Memory B cell (primary cell): ENCODE data around the gene RAB37.
A peak's percentile ranks its signal among the peaks of the same experiment; 100 is the strongest.

ENCODE experiments used
- ATAC-seq: fragments of 150-1000 bp; cut with Tn5 transposase; 2 replicates; pipeline ENCODE4 v1.10.0; 2021; ENCODE audit warnings: low read depth, mild to moderate bottlenecking, moderate library complexity
- DNase-seq, 2 donors: peaks; one replicate each; pipeline ENCODE4 v3.0.0; 2022; ENCODE audit warnings: low spot score in 2 of 2
- H3K27ac Mint-ChIP-seq: one replicate; pipeline ENCODE4 v1.8.0; 2022; ENCODE audit warnings: mild to moderate bottlenecking, moderate library complexity, mixed read lengths
- H3K27me3 Mint-ChIP-seq: one replicate; pipeline ENCODE4 v1.8.0; 2022; ENCODE audit warnings: mixed read lengths
- H3K36me3 Mint-ChIP-seq: one replicate; pipeline ENCODE4 v1.8.0; 2022; ENCODE audit warnings: mild to moderate bottlenecking, mixed read lengths
- H3K4me1 Mint-ChIP-seq: one replicate; pipeline ENCODE4 v1.8.0; 2022; ENCODE audit warnings: mixed read lengths
- H3K4me3 Mint-ChIP-seq: one replicate; pipeline ENCODE4 v1.8.0; 2022; ENCODE audit warnings: mild to moderate bottlenecking, moderate library complexity, mixed read lengths
- H3K9me3 Mint-ChIP-seq: one replicate; pipeline ENCODE4 v1.8.0; 2022; ENCODE audit warnings: mixed read lengths

RAB37 gene

GRCh38 chr17:74779948-74780400 is 42.9 kb downstream of the RAB37 start:
- Mint-ChIP-seq H3K4me1 (peaks cover 46% of the 10 kb centered on the region), H3K27ac (peak overlapping the region; percentile 95), H3K9me3 (no peaks in the 10 kb centered on the region), H3K36me3 (peaks cover 6% of the 10 kb centered on the region), H3K27me3 (no peaks in the 10 kb centered on the region), H3K4me3 (peak overlapping the region; percentile 73)
- DNase-seq (peak; percentile 63 to 83), ATAC-seq (peak; percentile 84)

GRCh38 chr17:74780443-74781238 is 43.6 kb downstream of the RAB37 start:
- DNase-seq, result no peak
- Mint-ChIP-seq H3K4me1 (peaks cover 48% of the 10 kb centered on the region), H3K4me3 (peak overlapping the region; percentile 24), H3K27me3 (no peaks in the 10 kb centered on the region), H3K27ac (peak overlapping the region; percentile 95), H3K9me3 (no peaks in the 10 kb centered on the region), H3K36me3 (peaks cover 6% of the 10 kb centered on the region)
- no peak for ATAC-seq

- Mint-ChIP-seq H3K4me1 (peaks cover 46% of the 10 kb centered on the region), H3K36me3 (peaks cover 4% of the 10 kb centered on the region), H3K9me3 (no peaks in the 10 kb centered on the region), H3K27me3 (no peaks in the 10 kb centered on the region), H3K4me3 (no peak overlapping the region), H3K27ac (no peak overlapping the region)
- ATAC-seq (no peak), DNase-seq (no peak)
Measured at GRCh38 chr17:74782571-74782970, 45.5 kb downstream of the RAB37 start.

GRCh38 chr17:74784125-74784810 is 47.2 kb downstream of the RAB37 start:
- peak overlapping the region; percentile 5 for H3K27ac Mint-ChIP-seq
- no peaks in the 10 kb centered on the region for H3K9me3 Mint-ChIP-seq
- no peaks in the 10 kb centered on the region for H3K27me3 Mint-ChIP-seq
- peaks cover 10% of the 10 kb centered on the region for H3K36me3 Mint-ChIP-seq
- peaks cover 42% of the 10 kb centered on the region for H3K4me1 Mint-ChIP-seq
- ATAC-seq (no peak), DNase-seq (no peak)
- H3K4me3 Mint-ChIP-seq, result peak overlapping the region; percentile 59

GRCh38 chr17:74785096-74785980 is 48.3 kb downstream of the RAB37 start:
- H3K36me3 Mint-ChIP-seq, result peaks cover 13% of the 10 kb centered on the region
- DNase-seq (no peak), ATAC-seq (no peak)
- H3K27ac Mint-ChIP-seq, result no peak overlapping the region
- H3K27me3 Mint-ChIP-seq, result no peaks in the 10 kb centered on the region
- no peaks in the 10 kb centered on the region for H3K9me3 Mint-ChIP-seq
- no peak overlapping the region for H3K4me3 Mint-ChIP-seq
- peaks cover 35% of the 10 kb centered on the region for H3K4me1 Mint-ChIP-seq

- Mint-ChIP-seq H3K36me3 (peaks cover 15% of the 10 kb centered on the region), H3K4me3 (no peak overlapping the region), H3K4me1 (peaks cover 33% of the 10 kb centered on the region), H3K27me3 (no peaks in the 10 kb centered on the region), H3K9me3 (no peaks in the 10 kb centered on the region), H3K27ac (no peak overlapping the region)
- DNase-seq (no peak), ATAC-seq (no peak)
Measured at GRCh38 chr17:74785981-74786360, 48.9 kb downstream of the RAB37 start.

GRCh38 chr17:74786431-74787055 is 49.5 kb downstream of the RAB37 start:
- ATAC-seq, result no peak
- Mint-ChIP-seq H3K9me3 (no peaks in the 10 kb centered on the region), H3K36me3 (peaks cover 17% of the 10 kb centered on the region), H3K27ac (no peak overlapping the region), H3K4me3 (no peak overlapping the region), H3K27me3 (no peaks in the 10 kb centered on the region), H3K4me1 (peaks cover 35% of the 10 kb centered on the region)
- no peak for DNase-seq

GRCh38 chr17:74790161-74791058 is 53.4 kb downstream of the RAB37 start:
- H3K27ac Mint-ChIP-seq, result no peak overlapping the region
- H3K4me3 Mint-ChIP-seq, result no peak overlapping the region
- H3K9me3 Mint-ChIP-seq, result no peaks in the 10 kb centered on the region
- no peak for ATAC-seq
- H3K36me3 Mint-ChIP-seq, result peaks cover 24% of the 10 kb centered on the region
- H3K27me3 Mint-ChIP-seq, result no peaks in the 10 kb centered on the region
- H3K4me1 Mint-ChIP-seq, result peaks cover 18% of the 10 kb centered on the region
- no peak for DNase-seq

GRCh38 chr17:74792586-74793105 is 55.6 kb downstream of the RAB37 start:
- ATAC-seq, result no peak
- H3K9me3 Mint-ChIP-seq, result no peaks in the 10 kb centered on the region
- H3K4me1 Mint-ChIP-seq, result peaks cover 12% of the 10 kb centered on the region
- H3K36me3 Mint-ChIP-seq, result peaks cover 28% of the 10 kb centered on the region
- H3K27ac Mint-ChIP-seq, result no peak overlapping the region
- H3K27me3 Mint-ChIP-seq, result no peaks in the 10 kb centered on the region
- DNase-seq, result no peak
- H3K4me3 Mint-ChIP-seq, result no peak overlapping the region

- peaks cover 9% of the 10 kb centered on the region for H3K4me1 Mint-ChIP-seq
Measured at GRCh38 chr17:74795327-74796020, 58.4 kb downstream of the RAB37 start.

GRCh38 chr17:74796211-74796610 is 59.2 kb downstream of the RAB37 start:
- peaks cover 5% of the 10 kb centered on the region for H3K4me1 Mint-ChIP-seq
- H3K27me3 Mint-ChIP-seq, result no peaks in the 10 kb centered on the region
- DNase-seq (no peak), ATAC-seq (no peak)
- H3K4me3 Mint-ChIP-seq, result no peak overlapping the region
- H3K36me3 Mint-ChIP-seq, result peaks cover 35% of the 10 kb centered on the region
- no peaks in the 10 kb centered on the region for H3K9me3 Mint-ChIP-seq
- no peak overlapping the region for H3K27ac Mint-ChIP-seq

More at GRCh38 chr17:74795327-74796020, 58.4 kb downstream of the RAB37 start:
- H3K9me3 Mint-ChIP-seq, result no peaks in the 10 kb centered on the region
- peaks cover 32% of the 10 kb centered on the region for H3K36me3 Mint-ChIP-seq
- no peak for DNase-seq
- no peaks in the 10 kb centered on the region for H3K27me3 Mint-ChIP-seq
- H3K4me3 Mint-ChIP-seq, result no peak overlapping the region
- no peak for ATAC-seq
- H3K27ac Mint-ChIP-seq, result no peak overlapping the region

- Mint-ChIP-seq H3K4me3 (no peak overlapping the region), H3K4me1 (peaks cover 2% of the 10 kb centered on the region), H3K27ac (no peak overlapping the region), H3K27me3 (no peaks in the 10 kb centered on the region), H3K9me3 (no peaks in the 10 kb centered on the region), H3K36me3 (peaks cover 33% of the 10 kb centered on the region)
- ATAC-seq (no peak), DNase-seq (no peak)
Measured at GRCh38 chr17:74796866-74797265, 59.8 kb downstream of the RAB37 start.
